ENCODE results near the gene SEMA7A. TPM values are rescaled to one million over a fixed set of nuclear protein-coding genes. Genes with fewer than 3 reads are reported as not detected.

Gene SEMA7A
- polyA plus RNA-seq, 1 donor: 3.5 TPM

- no peak for DNase-seq
- Histone ChIP-seq H3K27ac (ENCODE audit: low read length) (no peak overlapping the region), H3K4me1 (ENCODE audit: control insufficient read depth, insufficient read depth, low read length) (no peaks in the 10 kb centered on the region), H3K36me3 (ENCODE audit: control insufficient read depth, insufficient read depth, low read length) (no peaks in the 10 kb centered on the region), H3K9me3 (ENCODE audit: control insufficient read depth, low read depth, low read length) (no peaks in the 10 kb centered on the region), H3K27me3 (ENCODE audit: control insufficient read depth, insufficient read depth, low read length) (no peaks in the 10 kb centered on the region), H3K4me3 (ENCODE audit: low read length) (no peak overlapping the region)
- no CpG with 5 or more reads among the region's 20 CpGs for WGBS (ENCODE audit: insufficient coverage, low lambda C conversion rate)
These were observed 12.2 kb downstream of the SEMA7A start for GRCh38 chr15:74421302-74422245.

GRCh38 chr15:74420193-74420905 lies 13.4 kb downstream of the SEMA7A start:
- no peak for DNase-seq
- no peaks in the 10 kb centered on the region for H3K27me3 ChIP-seq (ENCODE audit: control insufficient read depth, insufficient read depth, low read length)
- H3K4me1 ChIP-seq (ENCODE audit: control insufficient read depth, insufficient read depth, low read length): no peaks in the 10 kb centered on the region
- no peaks in the 10 kb centered on the region for H3K9me3 ChIP-seq (ENCODE audit: control insufficient read depth, low read depth, low read length)
- no CpG with 5 or more reads among the region's 10 CpGs for WGBS (ENCODE audit: insufficient coverage, low lambda C conversion rate)
- H3K27ac ChIP-seq (ENCODE audit: low read length): no peak overlapping the region
- no peaks in the 10 kb centered on the region for H3K36me3 ChIP-seq (ENCODE audit: control insufficient read depth, insufficient read depth, low read length)
- H3K4me3 ChIP-seq (ENCODE audit: low read length): no peak overlapping the region

GRCh38 chr15:74419432-74419831 lies 14.3 kb downstream of the SEMA7A start:
- Histone ChIP-seq H3K27ac (ENCODE audit: low read length) (no peak overlapping the region), H3K27me3 (ENCODE audit: control insufficient read depth, insufficient read depth, low read length) (no peaks in the 10 kb centered on the region), H3K4me1 (ENCODE audit: control insufficient read depth, insufficient read depth, low read length) (no peaks in the 10 kb centered on the region), H3K4me3 (ENCODE audit: low read length) (no peak overlapping the region), H3K36me3 (ENCODE audit: control insufficient read depth, insufficient read depth, low read length) (no peaks in the 10 kb centered on the region), H3K9me3 (ENCODE audit: control insufficient read depth, low read depth, low read length) (no peaks in the 10 kb centered on the region)
- WGBS (ENCODE audit: insufficient coverage, low lambda C conversion rate): no CpG with 5 or more reads among the region's 4 CpGs
- no peak for DNase-seq

GRCh38 chr15:74418575-74419338 lies 15.0 kb downstream of the SEMA7A start:
- WGBS (ENCODE audit: insufficient coverage, low lambda C conversion rate): 40% methylated on average over 3 of the region's 16 CpGs
- no peak for DNase-seq

GRCh38 chr15:74417670-74418069 lies 16.1 kb downstream of the SEMA7A start:
- Histone ChIP-seq H3K27me3 (ENCODE audit: control insufficient read depth, insufficient read depth, low read length) (no peaks in the 10 kb centered on the region), H3K9me3 (ENCODE audit: control insufficient read depth, low read depth, low read length) (no peaks in the 10 kb centered on the region), H3K4me1 (ENCODE audit: control insufficient read depth, insufficient read depth, low read length) (no peaks in the 10 kb centered on the region), H3K36me3 (ENCODE audit: control insufficient read depth, insufficient read depth, low read length) (no peaks in the 10 kb centered on the region), H3K27ac (ENCODE audit: low read length) (no peak overlapping the region), H3K4me3 (ENCODE audit: low read length) (no peak overlapping the region)
- WGBS (ENCODE audit: insufficient coverage, low lambda C conversion rate): no CpG with 5 or more reads among the region's 9 CpGs
- DNase-seq: no peak

More at GRCh38 chr15:74418575-74419338, 15.0 kb downstream of the SEMA7A start:
- Histone ChIP-seq H3K9me3 (ENCODE audit: control insufficient read depth, low read depth, low read length) (no peaks in the 10 kb centered on the region), H3K27ac (ENCODE audit: low read length) (no peak overlapping the region), H3K4me3 (ENCODE audit: low read length) (no peak overlapping the region), H3K4me1 (ENCODE audit: control insufficient read depth, insufficient read depth, low read length) (no peaks in the 10 kb centered on the region), H3K27me3 (ENCODE audit: control insufficient read depth, insufficient read depth, low read length) (no peaks in the 10 kb centered on the region), H3K36me3 (ENCODE audit: control insufficient read depth, insufficient read depth, low read length) (no peaks in the 10 kb centered on the region)

- Histone ChIP-seq H3K4me1 (ENCODE audit: control insufficient read depth, insufficient read depth, low read length) (no peaks in the 10 kb centered on the region), H3K27me3 (ENCODE audit: control insufficient read depth, insufficient read depth, low read length) (no peaks in the 10 kb centered on the region), H3K36me3 (ENCODE audit: control insufficient read depth, insufficient read depth, low read length) (no peaks in the 10 kb centered on the region), H3K4me3 (ENCODE audit: low read length) (no peak overlapping the region), H3K9me3 (ENCODE audit: control insufficient read depth, low read depth, low read length) (no peaks in the 10 kb centered on the region), H3K27ac (ENCODE audit: low read length) (no peak overlapping the region)
- no CpG with 5 or more reads among the region's 13 CpGs for WGBS (ENCODE audit: insufficient coverage, low lambda C conversion rate)
- DNase-seq: no peak
These were observed 16.5 kb downstream of the SEMA7A start for GRCh38 chr15:74417225-74417624.

- H3K36me3 ChIP-seq (ENCODE audit: control insufficient read depth, insufficient read depth, low read length): no peaks in the 10 kb centered on the region
- no peaks in the 10 kb centered on the region for H3K4me1 ChIP-seq (ENCODE audit: control insufficient read depth, insufficient read depth, low read length)
- H3K27me3 ChIP-seq (ENCODE audit: control insufficient read depth, insufficient read depth, low read length): no peaks in the 10 kb centered on the region
- H3K4me3 ChIP-seq (ENCODE audit: low read length): no peak overlapping the region
- H3K9me3 ChIP-seq (ENCODE audit: control insufficient read depth, low read depth, low read length): no peaks in the 10 kb centered on the region
- WGBS (ENCODE audit: insufficient coverage, low lambda C conversion rate): no CpG with 5 or more reads among the region's 19 CpGs
- no peak for DNase-seq
- no peak overlapping the region for H3K27ac ChIP-seq (ENCODE audit: low read length)
These were observed 17.5 kb downstream of the SEMA7A start for GRCh38 chr15:74415966-74416916.

GRCh38 chr15:74414603-74415338 lies 19.0 kb downstream of the SEMA7A start:
- Histone ChIP-seq H3K36me3 (ENCODE audit: control insufficient read depth, insufficient read depth, low read length) (no peaks in the 10 kb centered on the region), H3K27me3 (ENCODE audit: control insufficient read depth, insufficient read depth, low read length) (no peaks in the 10 kb centered on the region), H3K27ac (ENCODE audit: low read length) (no peak overlapping the region), H3K4me3 (ENCODE audit: low read length) (no peak overlapping the region), H3K4me1 (ENCODE audit: control insufficient read depth, insufficient read depth, low read length) (no peaks in the 10 kb centered on the region), H3K9me3 (ENCODE audit: control insufficient read depth, low read depth, low read length) (no peaks in the 10 kb centered on the region)
- WGBS (ENCODE audit: insufficient coverage, low lambda C conversion rate): no CpG with 5 or more reads among the region's 12 CpGs
- no peak for DNase-seq

- WGBS (ENCODE audit: insufficient coverage, low lambda C conversion rate): 60% methylated on average over 1 of the region's 5 CpGs
- no peak for DNase-seq
- Histone ChIP-seq H3K9me3 (ENCODE audit: control insufficient read depth, low read depth, low read length) (no peaks in the 10 kb centered on the region), H3K36me3 (ENCODE audit: control insufficient read depth, insufficient read depth, low read length) (no peaks in the 10 kb centered on the region), H3K27ac (ENCODE audit: low read length) (no peak overlapping the region), H3K27me3 (ENCODE audit: control insufficient read depth, insufficient read depth, low read length) (no peaks in the 10 kb centered on the region), H3K4me3 (ENCODE audit: low read length) (no peak overlapping the region), H3K4me1 (ENCODE audit: control insufficient read depth, insufficient read depth, low read length) (no peaks in the 10 kb centered on the region)
These were observed 19.6 kb downstream of the SEMA7A start for GRCh38 chr15:74414081-74414580.

Measured in large intestine (tissue), 3 donors.